Upper lobe of left lung (tissue), 4 donors: Measurements from ENCODE around the gene ARHGAP1.

Experiments
- EP300 ChIP-seq, 4 donors: sonication (generic); formaldehyde crosslinking; IDR thresholded peaks; one replicate each; pipeline ENCODE4 v1.5.1; 2017; ENCODE audit warnings: antibody characterized with exemption in 4 of 4, control low read depth in 2 of 4
- POLR2A ChIP-seq, 4 donors: fragments of 450-650 bp; IDR thresholded peaks; one replicate each; pipeline ENCODE4 v1.5.1; 2016 to 2017; ENCODE audit warnings: antibody characterized with exemption in 4 of 4, mild to moderate bottlenecking in 2 of 4
- TF ChIP-seq, protein P1 (sequence below), 6 experiments: fragments of 450-650 bp in 4 of 6; fragments of 200-600 bp in 2 of 6; sonication (generic) in 2 of 6; IDR thresholded peaks; one replicate each; pipeline ENCODE4 v1.5.1; 2016 to 2019; ENCODE audit warnings: antibody characterized with exemption in 6 of 6

DNA sequence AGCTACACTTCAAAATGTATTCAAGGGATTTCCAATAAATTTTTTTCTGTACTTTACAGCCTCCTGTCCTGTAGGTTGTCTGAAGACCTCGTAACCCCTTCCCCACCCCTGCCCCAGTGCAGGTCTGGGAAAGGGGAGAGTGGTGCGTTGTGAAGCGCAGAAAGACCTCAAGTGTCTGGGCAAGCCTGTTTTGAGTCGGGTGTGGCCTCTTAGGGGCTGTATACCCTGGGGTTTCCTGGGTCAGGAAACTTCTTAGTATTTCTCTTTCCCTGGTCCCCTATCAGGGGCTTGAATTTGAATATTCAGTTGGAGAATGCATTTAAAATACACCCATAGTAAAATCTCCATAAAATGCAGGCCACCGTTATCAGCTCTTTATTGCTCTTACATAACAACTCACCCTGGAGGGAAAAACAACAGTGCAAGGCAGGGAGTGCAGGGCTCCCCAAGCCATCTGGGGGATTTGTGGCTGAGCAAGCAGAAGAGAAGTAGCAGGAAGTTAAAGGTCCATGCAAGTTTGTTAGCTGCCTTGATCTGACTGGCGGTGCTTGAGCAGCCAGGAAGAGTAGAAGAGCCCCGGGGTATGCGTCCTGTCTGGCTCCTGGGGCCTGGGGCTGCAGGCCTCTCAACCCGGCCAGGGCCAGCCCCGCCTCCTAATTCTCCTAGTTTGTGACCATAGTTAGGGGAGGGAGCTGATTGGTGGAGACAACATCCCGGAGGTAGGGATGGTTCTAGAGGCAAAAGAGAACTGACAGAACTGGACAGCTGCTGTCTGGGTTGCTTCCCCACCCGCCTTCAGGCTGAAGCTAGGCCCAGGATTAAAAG lies 25.7 kb downstream of the ARHGAP1 start:
- no peak for TF ChIP-seq EP300 (IDR thresholded peaks at IDR 0.05)
- TF ChIP-seq, protein P1, sequence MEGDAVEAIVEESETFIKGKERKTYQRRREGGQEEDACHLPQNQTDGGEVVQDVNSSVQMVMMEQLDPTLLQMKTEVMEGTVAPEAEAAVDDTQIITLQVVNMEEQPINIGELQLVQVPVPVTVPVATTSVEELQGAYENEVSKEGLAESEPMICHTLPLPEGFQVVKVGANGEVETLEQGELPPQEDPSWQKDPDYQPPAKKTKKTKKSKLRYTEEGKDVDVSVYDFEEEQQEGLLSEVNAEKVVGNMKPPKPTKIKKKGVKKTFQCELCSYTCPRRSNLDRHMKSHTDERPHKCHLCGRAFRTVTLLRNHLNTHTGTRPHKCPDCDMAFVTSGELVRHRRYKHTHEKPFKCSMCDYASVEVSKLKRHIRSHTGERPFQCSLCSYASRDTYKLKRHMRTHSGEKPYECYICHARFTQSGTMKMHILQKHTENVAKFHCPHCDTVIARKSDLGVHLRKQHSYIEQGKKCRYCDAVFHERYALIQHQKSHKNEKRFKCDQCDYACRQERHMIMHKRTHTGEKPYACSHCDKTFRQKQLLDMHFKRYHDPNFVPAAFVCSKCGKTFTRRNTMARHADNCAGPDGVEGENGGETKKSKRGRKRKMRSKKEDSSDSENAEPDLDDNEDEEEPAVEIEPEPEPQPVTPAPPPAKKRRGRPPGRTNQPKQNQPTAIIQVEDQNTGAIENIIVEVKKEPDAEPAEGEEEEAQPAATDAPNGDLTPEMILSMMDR (IDR thresholded peaks at IDR 0.05): no peak
- TF ChIP-seq POLR2A (IDR thresholded peaks at IDR 0.05): peak in 1 of 4 donors; percentile 6
